HG03442 (cell line): ENCODE measurements around the gene CFAP90.

Experiments
- ATAC-seq: cut with Tn5 transposase; IDR thresholded peaks from one replicate; pipeline ENCODE4 v1.9.1; 2021; ENCODE audit warnings: mild to moderate bottlenecking, moderate library complexity; ENCODE audit not compliant: unreplicated experiment

CFAP90 gene

DNA sequence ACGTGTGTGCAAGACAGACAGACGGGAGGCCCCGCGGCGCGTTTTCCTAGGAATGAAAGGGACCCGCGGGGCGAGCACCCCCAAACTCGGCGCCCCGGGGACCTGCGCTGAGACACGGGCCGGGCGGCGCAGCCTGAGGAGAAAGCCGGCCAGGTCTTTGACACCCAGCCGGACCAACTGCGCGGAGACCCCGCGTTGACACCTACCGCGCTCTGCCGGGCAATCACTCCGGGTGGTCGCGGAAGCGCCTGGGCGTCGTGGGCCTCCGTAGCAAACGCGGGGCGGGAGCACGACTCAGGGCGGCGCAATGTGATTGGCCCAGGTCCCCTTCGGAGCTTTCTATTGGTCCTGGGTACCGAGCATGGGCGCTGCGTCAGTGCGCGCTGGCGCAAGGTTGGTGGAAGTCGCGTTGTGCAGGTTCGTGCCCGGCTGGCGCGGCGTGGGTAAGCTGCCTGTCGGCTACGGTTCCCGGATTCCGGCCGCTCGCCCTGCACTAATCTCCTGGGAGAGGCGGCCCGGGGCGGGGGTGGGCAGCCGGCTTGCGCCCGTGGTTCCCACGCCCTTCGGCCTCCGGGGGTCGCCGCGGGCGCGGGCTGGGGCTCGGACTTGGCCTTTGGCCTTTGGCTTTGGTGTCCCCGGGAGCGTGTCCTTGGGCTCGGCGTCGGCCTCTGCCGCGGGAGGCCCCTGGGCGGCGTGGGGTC is 18.0 kb upstream of the CFAP90 start, which contains the start of the genes FASTKD3 and MTRR:
TSS of gene FASTKD3 (minus strand) at position 259 of the 701 bp plus-strand sequence. CDS start 948 bp downstream, outside the sequence.
TSS of gene MTRR (plus strand) at position 376 of the 701 bp plus-strand sequence. CDS start 1,647 bp downstream, outside the sequence.
- ATAC-seq, result peak; percentile 97

DNA sequence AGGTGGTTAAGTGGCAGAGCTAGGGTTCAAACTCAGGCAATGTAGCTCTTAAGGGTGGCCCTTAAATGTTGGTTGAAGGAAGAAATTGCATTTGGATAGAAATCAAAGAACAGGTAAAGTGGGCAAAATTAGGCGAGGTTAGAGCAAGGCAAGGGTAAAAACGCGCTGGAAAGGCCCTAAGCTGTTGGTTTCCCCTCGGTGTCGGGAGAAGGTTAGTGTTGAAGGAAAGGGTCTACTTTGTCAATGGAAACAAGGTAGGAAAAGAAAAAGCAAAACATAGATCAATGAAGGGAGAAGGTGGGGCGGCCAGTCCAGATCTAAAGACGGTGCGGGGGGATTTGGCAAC is 17.5 kb upstream of the CFAP90 start:
- ATAC-seq, result no peak

DNA sequence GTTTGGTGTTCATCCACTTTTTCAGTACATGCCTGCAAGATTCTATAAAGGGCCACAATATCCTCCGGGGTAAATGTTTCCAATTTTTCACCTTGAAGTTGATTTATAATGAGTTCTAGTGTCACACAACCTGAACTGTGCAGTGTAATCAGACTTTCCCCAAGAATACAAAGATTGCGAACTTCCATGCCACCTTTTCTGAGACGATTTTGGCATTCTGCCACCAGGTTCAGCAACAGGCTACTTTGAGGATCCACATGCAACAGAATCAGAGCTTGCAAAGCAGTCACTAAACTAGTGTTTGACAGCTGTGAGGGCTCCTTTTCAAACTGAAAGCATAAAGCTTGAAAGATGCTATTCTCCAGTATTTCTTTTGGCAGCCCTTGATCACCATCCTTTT is 16.3 kb upstream of the CFAP90 start:
- no peak for ATAC-seq

DNA sequence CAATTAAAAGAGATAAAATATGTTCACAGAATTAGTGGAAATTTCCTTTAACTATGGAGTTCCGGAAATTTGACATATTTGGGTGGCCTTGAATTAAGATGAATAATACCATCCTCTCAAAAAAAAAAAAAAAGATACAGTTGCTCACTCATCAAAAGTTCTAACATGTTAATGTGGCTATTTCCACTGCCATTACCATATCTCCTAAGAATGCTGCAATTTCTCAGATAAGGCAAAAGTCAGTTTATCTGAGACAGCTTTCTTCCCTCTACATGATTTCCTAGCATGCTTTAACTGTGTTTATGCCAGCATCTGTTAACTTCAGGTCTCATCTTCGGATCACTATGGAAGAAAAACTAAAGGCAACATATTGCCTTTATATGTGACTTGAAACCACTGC is 15.3 kb upstream of the CFAP90 start:
- no peak for ATAC-seq

DNA sequence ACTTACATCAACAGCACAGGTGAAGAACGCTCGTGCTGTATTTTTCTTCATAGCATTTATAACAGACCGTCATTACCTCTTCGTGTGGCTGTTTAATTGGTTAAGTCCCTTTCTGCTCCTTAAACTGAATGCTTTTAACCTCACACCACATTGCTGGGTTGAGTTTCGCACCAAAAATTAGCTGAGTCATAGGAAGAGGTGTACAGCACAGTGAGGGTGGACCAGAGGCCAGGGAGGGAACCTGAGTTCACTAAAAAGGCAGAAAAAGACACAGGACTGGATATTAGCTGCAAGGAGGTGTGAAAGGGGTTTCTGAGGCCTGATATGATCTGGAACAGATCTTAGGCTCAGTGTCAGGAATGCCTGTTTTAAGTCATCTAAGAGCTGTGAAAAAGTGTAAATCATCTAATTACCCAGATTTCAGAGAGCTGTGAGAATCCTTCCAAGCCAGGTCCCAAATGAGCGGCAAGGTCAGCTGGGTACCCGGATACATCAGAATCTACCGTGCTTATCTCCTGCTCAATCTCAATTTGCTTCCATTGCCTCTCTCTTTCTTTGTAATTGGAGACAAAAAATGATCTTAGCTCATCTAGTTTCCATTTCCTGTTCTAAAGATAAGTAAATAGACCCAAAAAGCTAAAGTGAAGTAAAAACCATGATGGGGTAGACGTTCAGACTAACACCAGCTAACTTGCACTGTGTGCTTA is 7.1 kb upstream of the CFAP90 start:
- no peak for ATAC-seq

DNA sequence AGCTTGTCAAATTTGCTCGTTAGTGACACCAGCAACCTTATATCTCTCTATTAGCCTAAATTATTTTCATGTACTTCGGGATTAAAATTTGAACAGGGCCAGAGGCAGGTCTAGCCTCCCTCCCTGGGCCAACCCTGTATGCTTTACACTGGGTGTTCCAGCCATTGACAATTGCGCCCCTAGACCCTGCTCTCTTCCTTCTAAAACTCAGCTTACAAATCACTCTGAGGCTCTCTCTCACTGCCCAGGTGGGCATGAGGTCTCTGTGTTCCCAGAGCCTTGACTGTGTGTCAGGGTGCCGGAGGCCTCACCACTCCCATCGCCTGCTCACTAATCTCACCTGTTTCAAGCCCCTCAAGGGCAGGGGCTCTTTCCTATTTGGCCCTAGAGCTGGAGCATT is 6.4 kb upstream of the CFAP90 start:
- no peak for ATAC-seq

DNA sequence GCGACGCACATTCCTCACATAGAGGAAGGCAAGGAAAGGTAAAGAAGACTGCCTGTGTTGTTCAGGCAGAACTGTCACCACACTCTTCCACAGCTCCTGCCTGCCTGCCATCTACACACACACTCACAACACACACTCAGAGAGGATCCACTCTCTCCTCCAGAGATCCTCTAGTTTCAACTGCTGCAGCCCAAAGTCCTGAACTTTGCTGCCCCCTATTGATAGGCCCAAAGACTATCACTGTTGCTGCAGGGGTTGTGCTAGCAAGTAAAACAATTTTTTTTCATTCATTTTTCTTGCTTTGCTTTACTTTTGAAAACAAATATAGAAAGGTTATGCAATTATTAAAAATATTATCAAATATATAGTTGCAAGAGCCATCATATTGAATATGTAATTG is 5.9 kb upstream of the CFAP90 start:
- peak; percentile 44 for ATAC-seq

DNA sequence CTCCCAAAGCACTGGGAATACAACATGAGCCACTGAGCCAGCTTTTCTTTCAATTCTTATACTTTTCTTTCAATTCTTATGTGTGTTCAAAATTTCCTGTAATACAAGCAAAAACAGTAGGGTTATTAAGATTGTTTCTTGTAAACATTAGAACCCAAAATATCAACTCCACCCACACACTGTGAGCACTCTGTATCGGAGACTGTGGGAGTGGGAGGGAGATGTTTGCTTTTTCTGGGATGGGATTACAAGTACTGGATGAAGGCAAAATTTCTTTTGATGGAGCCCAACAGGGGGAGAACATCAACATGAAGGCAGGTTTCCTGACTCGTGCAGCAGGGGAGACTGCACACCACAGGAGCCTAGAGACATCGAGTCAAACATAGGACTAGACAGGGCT is 4.7 kb upstream of the CFAP90 start:
- ATAC-seq, result no peak

DNA sequence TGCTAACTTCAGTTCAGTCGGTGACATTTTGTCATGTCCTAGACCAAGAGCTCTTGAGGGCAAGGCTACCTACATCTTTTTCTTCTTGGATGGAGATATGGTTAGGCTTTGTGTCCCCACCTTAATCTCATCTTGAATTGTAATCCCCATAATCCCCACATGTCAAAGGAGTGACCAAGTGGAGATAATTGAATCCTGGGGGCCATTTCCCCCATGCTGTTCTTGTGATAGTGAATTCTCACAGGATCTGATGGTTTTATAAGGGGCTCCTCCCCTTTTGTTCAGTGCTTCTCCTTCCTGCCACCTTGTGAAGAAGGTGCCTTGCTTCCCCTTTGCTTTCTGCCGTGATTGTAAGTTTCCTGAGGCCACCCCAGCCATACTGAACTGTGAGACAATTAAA is 2.1 kb upstream of the CFAP90 start:
- ATAC-seq, result no peak

DNA sequence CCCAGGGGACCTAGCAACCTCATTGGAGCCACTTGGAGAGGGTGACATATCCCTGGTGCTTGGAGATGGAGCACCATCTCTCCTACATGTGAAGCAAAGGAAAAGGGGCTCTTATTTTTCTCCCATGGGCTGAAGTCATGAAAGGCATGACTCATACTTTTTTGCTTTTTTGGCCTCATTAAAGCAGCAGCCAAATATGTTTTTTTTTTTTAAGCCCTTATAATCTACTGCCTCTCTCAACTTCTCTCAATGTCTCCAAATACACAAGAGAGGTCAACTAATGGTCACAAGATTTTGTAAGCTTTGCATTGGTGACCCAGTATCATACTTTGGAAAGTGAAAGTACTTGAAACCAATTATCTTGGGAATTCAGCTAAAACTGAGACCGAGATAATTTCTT is 1.6 kb upstream of the CFAP90 start:
- ATAC-seq, result no peak

DNA sequence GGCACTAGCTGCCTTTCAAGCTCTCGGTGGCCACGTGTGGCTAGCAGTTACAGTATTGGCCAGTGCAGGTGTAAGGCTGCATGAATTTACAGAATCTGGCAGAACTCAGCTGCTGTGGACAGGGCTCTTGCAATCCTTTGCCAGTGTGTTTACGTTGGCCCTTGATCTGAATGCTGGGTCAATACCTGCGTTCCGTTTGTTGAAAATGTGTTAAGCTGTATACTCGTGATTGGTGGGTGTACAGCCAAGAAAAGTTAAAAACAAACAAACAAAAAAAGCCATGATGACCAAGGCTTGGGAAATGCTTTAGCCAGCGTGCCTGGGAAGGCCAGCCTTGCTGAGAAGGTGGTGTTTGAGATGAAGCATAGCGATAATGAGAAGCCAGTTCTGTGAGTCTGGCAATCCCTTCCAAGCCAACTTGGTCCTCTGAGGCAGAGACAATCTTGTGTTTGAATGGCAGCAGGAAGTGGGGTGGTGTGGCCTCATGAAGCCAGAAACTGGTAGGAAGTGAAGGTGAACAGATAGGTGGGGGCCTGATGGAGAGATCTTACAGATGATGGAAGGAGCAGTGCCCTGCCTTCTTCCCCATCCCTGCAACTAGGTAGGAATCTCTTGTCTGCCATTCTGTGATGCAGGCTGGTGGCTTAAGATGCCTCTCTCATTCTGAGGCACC is 820 bp upstream of the CFAP90 start:
- ATAC-seq, result no peak

DNA sequence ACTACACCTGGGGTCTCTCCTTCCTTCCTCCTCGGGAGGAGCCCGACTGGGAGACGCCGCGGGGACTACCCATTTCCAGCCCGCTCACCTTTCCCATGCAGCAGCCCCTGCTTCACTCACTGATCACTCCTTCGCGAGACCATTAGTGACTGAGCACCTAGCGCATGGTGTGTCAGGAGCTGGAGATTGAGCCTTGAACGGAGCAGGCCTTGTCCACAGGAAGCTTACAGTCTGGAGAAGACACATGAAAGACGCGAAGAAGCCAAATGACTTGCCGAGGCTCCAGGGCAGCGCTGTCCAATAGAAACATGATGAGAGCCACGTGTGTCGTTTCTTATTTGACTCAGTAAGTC is 283 bp upstream of the CFAP90 start:
- no peak for ATAC-seq

DNA sequence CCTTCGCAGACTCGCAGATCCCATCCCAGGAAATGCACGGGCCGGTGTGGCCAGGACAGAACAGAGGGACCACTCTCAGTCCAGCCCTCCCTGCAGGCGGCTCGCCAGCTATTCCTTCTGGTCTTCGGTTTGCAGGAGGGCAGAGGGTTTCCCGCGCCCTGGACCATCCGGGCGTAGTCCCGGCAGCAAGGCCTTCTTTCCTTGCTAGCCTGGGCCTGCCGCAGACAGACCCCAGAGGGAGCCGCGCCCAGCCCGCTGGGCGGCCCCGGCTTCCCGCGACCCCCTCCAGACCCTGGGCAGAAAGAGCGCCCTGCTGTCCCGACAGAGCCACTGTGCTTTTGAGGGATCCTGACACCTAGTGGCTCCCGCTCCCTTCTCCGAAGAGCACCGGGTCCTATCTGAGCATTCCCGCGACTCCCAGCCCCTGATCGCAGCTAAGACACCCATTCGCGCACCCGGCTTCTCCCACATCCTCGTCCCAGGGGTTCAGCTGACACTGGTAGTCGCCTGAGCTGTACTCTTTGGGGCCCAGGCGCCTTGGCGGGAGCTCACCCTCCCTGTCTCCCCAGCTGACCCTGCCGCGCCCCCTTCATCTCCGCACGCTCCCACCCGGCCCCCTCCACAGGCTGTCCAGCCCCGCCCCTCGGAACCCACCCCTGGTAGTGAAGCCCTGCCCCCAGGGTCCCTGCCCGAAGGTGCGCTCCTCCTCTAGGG is 1.1 kb downstream of the CFAP90 start:
- no peak for ATAC-seq

DNA sequence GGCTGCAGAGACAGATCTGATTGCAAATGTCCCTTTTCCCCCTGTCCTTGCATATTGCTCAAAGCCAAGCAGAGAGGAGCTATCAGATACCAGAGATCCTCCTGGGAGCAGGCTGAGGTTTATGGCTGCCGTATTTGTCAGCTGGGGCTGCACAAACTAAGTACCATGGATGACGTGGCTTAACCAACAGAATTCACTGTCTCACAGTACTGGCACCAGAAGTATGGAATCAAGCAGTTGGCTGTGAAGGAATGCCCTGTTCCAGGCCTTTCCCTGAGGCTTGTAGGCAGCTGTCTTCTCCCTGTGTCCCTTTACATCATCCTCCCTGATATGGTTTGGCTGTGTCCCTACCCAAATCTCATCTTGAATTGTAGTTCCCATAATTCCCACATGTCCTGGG is 2.6 kb downstream of the CFAP90 start:
- no peak for ATAC-seq

DNA sequence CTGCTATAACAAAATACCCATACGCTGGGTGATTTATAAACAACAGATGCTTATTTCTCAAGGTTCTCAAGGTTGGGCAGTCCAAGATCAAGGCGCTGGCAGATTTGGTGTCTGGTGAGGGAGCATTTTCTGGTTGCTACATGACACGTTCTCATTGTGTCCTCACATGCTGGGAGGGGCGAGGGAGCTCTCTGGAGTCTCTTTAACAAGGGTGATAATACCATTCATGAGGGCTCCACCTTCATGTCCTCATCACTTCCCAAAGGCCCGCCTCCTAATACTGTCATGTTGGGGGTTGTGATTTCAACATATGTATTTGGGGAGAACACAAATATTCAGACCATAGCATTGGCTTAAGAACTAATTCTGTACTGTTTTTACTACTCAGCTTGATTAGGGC is 4.6 kb downstream of the CFAP90 start:
- no peak for ATAC-seq

DNA sequence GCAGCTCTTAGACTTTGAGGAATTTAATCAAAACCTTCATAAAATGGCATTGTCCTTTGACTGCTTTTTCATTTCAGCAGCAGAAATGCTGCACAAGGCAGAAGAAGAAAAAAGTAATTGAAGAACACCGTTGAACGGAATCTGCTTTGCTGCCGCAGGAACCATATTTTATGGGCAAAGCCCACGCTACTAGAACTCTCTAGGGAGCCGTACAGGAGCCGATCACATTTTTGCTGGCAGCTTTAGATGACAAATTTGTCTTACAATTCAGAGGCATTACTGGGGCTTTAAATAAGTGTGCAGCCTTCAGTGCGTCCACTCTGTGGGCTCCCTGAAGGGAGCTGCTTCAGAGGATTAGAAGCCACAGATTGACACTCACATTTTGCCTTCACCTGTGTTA is 5.4 kb downstream of the CFAP90 start:
- no peak for ATAC-seq

DNA sequence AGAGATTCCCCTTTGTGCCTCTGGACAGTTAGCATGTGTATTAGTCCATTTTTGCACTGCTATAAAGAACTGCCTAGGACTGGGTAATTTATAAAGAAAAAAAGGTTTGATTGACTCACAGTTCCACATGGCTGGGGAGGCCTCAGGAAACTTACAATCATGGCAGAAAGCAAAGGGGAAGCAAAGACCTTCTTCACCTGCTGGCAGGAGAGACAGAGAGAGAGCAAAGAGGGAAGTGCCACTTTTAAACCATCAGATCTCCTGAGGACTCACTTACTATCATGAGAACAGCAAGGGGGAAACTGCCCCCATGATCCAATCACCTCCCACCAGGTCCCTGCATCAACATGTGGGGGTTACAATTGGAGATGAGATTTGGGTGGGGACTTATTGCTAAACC is 6.0 kb downstream of the CFAP90 start:
- no peak for ATAC-seq

DNA sequence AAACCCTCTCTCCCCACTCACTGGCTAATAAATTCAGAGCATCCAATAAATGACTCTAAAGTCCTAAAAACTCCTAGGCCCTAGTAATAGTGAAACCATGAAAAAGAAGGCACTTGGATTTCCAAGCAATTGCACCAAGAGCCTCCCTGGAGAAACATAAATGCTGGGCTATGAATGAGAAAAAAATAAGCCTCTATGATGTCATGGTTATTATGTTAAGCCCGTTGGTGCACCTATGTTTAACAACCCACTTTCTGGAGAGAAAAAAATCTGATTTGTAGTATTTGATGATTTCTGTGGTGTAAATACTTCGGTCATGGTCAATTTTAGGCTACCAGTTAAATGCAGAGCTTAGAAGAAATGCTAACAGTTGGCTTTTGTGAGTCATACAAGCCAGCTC is 8.4 kb downstream of the CFAP90 start:
- ATAC-seq, result no peak

DNA sequence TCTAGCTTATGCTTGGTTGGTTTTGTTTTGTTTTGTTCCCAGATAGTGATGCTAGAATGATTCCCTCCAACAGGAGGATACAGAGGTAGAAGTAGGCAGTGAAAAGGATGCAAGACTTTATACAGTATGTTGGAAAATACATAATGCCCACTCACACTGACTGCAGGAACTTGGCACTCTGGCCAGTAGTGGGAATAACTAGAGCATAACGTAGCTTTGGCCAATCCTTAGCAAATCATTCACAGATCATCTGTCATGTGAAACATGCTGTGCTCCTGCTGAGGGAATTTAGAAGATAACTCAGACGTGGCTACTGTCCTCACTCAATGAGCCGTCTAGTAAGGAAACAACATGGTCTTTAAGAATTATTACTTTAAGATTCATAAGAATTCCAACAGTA is 13.5 kb downstream of the CFAP90 start:
- no peak for ATAC-seq

DNA sequence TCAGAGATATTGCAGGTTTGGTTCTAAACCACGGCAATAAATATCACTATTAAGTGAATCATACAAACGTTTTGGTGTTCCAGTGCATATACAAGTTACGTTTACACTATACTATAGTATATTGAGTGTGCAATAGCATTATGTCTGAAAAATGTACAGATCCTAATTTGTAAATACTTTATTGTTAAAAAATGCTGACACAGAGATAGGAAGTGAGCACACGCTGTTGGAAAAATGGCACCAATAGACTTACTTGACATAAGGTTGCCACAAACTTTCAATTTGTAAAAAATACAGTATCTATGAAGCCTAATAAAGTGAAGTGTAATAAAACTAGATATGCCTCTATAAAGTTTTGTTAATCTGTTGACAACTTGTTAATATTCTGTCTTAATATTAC is 16.0 kb downstream of the CFAP90 start:
- ATAC-seq, result no peak

DNA sequence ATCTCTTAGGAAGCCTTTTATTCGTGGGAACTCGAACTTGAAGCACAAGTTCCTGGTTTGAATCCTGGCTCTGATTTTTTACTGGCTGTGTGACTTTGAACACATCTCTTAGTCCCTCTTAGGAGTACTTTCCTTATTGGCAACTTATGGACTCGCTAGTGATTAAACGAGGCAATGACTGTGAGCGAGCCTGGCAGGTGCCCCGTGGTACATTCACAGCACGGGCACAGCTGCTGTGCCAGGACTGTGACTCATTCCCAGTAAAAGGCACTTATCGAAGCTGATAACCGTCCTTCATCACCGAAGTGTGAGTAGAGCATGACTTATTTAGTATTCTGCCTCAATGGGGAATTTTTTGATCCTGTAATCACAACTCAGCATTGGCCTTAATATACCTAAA is 22.7 kb downstream of the CFAP90 start:
- no peak for ATAC-seq

DNA sequence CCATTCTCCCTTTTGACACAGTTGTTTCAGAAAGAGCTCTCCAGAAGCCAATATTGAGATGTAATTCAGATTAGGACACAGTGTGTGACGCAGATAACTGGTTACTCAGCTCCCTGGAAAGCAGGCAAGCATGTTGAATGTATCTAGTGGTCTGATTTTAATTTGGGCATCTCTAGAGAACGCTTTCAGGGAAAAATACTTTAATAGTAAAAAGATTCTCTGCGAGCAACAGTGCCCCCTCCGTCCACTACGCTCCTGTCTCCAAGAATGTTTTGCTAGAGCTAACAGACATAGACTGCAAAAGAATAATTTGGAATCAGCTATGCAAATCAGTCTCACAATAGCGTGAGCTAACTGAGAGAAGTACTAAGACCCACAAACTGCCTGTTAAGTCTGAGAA is 23.3 kb downstream of the CFAP90 start:
- ATAC-seq, result no peak
